ENCODE data around the gene CDT1. TPM values are rescaled to one million over a fixed set of nuclear protein-coding genes. Genes with fewer than 3 reads are reported as not detected.

The CDT1 gene
- total and polyA plus RNA-seq, 8 donors, result 1.5 to 147 (median 5.7) TPM

DNA sequence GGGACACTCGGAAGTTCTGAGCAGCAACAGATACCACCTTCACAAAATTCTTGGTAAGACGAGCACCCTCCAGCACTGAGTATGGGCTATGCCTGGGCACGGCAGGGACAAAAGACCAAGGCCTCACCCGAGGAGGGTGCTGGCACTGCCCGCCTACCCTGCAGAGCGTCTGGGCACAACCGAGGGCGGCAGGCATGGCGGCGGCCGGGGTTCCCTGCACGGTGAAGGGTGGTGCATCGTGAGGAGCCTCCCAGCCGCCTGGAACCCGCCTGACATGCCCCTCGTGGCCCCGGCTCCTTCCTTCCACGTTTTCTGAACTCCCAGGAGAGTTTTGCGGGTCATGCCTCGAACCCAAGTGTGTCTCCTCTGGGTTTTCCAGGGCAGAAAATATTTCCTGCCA lies 34.2 kb downstream of the CDT1 start:
- Histone ChIP-seq H3K4me1 (no peaks in the 10 kb centered on the region), H3K27ac (no peak overlapping the region), H3K36me3 (peaks cover 9 to 81% (median 70%) of the 10 kb centered on the region in 4 donors), H3K27me3 (no peaks in the 10 kb centered on the region), H3K4me3 (no peak overlapping the region), H3K9me3 (no peaks in the 10 kb centered on the region)
- intact Hi-C loops (cut with DNase I; ENCODE audit: low total_unique reads), result no loop called here
- TF ChIP-seq POLR2AphosphoS5 (IDR thresholded peaks at IDR 0.05) (no peak), EP300 (IDR thresholded peaks at IDR 0.05) (no peak), POLR2A (IDR thresholded peaks at IDR 0.05) (no peak)
- TF ChIP-seq, protein P1, sequence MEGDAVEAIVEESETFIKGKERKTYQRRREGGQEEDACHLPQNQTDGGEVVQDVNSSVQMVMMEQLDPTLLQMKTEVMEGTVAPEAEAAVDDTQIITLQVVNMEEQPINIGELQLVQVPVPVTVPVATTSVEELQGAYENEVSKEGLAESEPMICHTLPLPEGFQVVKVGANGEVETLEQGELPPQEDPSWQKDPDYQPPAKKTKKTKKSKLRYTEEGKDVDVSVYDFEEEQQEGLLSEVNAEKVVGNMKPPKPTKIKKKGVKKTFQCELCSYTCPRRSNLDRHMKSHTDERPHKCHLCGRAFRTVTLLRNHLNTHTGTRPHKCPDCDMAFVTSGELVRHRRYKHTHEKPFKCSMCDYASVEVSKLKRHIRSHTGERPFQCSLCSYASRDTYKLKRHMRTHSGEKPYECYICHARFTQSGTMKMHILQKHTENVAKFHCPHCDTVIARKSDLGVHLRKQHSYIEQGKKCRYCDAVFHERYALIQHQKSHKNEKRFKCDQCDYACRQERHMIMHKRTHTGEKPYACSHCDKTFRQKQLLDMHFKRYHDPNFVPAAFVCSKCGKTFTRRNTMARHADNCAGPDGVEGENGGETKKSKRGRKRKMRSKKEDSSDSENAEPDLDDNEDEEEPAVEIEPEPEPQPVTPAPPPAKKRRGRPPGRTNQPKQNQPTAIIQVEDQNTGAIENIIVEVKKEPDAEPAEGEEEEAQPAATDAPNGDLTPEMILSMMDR (IDR thresholded peaks at IDR 0.05), result no peak
- DNase-seq, result no peak
- WGBS, 5 donors, result 89 to 94% (median 92%) methylated on average over 20 of the region's 20 CpGs

DNA sequence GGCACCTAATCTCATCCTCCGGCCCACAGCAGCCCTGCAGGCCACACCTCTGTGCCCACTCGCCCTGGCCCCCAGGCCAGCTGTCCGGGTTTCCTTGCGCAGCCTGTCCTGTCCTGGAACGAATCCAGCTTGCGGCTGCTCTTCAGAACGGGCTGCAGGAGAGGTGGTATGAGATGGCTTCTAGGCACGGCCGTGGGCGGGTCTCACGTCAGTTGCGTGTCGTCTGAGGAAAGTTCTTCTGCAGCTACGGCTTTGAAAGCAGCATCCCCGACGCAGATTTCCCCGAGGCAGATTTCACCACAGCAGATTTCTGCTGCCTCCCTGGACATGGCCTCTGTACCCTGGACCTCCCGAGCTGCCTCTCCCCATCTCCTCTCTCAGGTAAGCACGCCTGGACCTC lies 35.0 kb downstream of the CDT1 start:
- WGBS, 5 donors, result 84 to 91% (median 90%) methylated on average over 19 of the region's 19 CpGs
- H3K4me1 ChIP-seq, result no peaks in the 10 kb centered on the region

GRCh38 chr16:88839026-88839529 lies 35.5 kb downstream of the CDT1 start:
- no peaks in the 10 kb centered on the region for H3K27me3 ChIP-seq
- no peak overlapping the region for H3K4me3 ChIP-seq
- no peaks in the 10 kb centered on the region for H3K4me1 ChIP-seq
- WGBS, 5 donors, result 88 to 95% (median 90%) methylated on average over 21 to 39 of the region's 39 CpGs
- intact Hi-C loops (cut with DNase I; ENCODE audit: low total_unique reads), result no loop called here
- DNase-seq, result no peak
- TF ChIP-seq POLR2AphosphoS5 (IDR thresholded peaks at IDR 0.05) (no peak), POLR2A (IDR thresholded peaks at IDR 0.05) (no peak), EP300 (IDR thresholded peaks at IDR 0.05) (no peak)
- TF ChIP-seq, protein P1 (IDR thresholded peaks at IDR 0.05), result no peak
- no peak overlapping the region for H3K27ac ChIP-seq
- H3K9me3 ChIP-seq, result no peaks in the 10 kb centered on the region
- H3K36me3 ChIP-seq, result peaks cover 9 to 91% (median 77%) of the 10 kb centered on the region in 4 donors

More for the DNA sequence above, 35.0 kb downstream of the CDT1 start:
- DNase-seq, result no peak
- Histone ChIP-seq H3K36me3 (peaks cover 9 to 87% (median 78%) of the 10 kb centered on the region in 4 donors), H3K27me3 (no peaks in the 10 kb centered on the region), H3K27ac (no peak overlapping the region), H3K9me3 (no peaks in the 10 kb centered on the region), H3K4me3 (no peak overlapping the region)
- intact Hi-C loops (cut with DNase I; ENCODE audit: low total_unique reads), result no loop called here
- TF ChIP-seq, protein P1 (IDR thresholded peaks at IDR 0.05), result no peak
- TF ChIP-seq EP300 (IDR thresholded peaks at IDR 0.05) (no peak), POLR2A (IDR thresholded peaks at IDR 0.05) (no peak), POLR2AphosphoS5 (IDR thresholded peaks at IDR 0.05) (no peak)

DNA sequence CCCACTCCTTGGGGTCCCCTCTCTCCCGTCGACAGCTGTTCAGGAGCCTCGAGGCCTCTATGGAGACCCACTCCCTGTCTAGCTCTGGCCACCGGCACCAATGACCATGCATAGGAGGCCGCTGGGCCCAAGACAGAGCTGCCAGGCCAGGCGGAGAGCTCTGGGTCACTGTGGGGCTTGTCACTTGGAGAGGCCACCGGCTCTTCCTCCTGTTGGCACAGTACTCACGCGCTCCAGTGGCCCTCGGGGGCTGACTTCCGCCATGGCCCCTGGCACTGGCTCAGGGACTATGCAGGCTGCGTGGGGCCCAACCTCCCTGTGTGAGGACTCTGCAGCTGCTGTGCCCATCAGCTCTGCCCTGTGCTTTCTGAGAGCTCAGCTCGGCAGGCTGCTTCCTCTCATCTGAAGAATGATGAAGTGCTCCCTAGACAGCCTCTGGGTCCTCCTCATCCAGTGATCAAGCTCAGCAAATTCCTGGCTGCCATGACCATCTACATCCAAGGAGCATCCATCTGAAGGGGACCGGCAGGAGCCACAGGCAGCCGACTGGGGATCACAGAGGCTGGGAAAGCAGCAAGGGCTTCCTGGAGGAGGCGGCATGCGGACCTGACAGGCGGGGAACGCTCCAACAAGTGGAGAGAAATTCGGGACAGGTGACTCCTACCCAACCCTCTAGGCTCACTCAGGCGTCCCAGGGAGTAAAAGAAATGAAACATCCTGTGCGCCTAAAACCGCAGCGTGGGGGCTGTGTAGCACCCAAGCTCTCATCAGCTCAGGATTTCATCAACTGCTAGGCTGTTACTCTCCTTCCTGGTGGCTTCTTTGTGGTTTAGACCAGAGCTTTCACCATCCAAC lies 36.4 kb downstream of the CDT1 start:
- Histone ChIP-seq H3K27ac (no peak overlapping the region), H3K27me3 (no peaks in the 10 kb centered on the region), H3K4me1 (no peaks in the 10 kb centered on the region), H3K4me3 (no peak overlapping the region), H3K36me3 (peaks cover 9 to 87% (median 71%) of the 10 kb centered on the region in 4 donors), H3K9me3 (no peaks in the 10 kb centered on the region)
- intact Hi-C loops (cut with DNase I; ENCODE audit: low total_unique reads), result no loop called here
- 88 to 97% (median 93%) methylated on average over 21 to 24 of the region's 24 CpGs for WGBS, 5 donors
- DNase-seq, result no peak
- TF ChIP-seq, protein P1 (IDR thresholded peaks at IDR 0.05), result no peak
- TF ChIP-seq POLR2A (IDR thresholded peaks at IDR 0.05) (no peak), POLR2AphosphoS5 (IDR thresholded peaks at IDR 0.05) (no peak), EP300 (IDR thresholded peaks at IDR 0.05) (no peak)
